Measurements from ENCODE around the gene REEP1.

The REEP1 gene

GRCh38 chr2:86199834-86200177, 137.6 kb downstream of the REEP1 start:
- no peaks in the 10 kb centered on the region for H3K36me3 ChIP-seq (ENCODE audit: insufficient read depth, low read length)
- H3K9me3 ChIP-seq (replicated peaks; ENCODE audit: low read length): no peaks in the 10 kb centered on the region
- H3K9ac ChIP-seq (ENCODE audit: low read depth, low read length): peak overlapping the region; percentile 93
- H3K4me3 ChIP-seq (ENCODE audit: low read length): peak overlapping the region; percentile 98
- H3K4me2 ChIP-seq (ENCODE audit: low read length): peak overlapping the region; percentile 84
- H3K27me3 ChIP-seq (ENCODE audit: control insufficient read depth, insufficient read depth, low read length): no peaks in the 10 kb centered on the region
- H3K4me1 ChIP-seq (ENCODE audit: control insufficient read depth, insufficient read depth, low read length): peaks cover 5% of the 10 kb centered on the region

- peak overlapping the region; percentile 88 for H3K4me2 ChIP-seq (ENCODE audit: low read length)
- H3K4me1 ChIP-seq (ENCODE audit: control insufficient read depth, insufficient read depth, low read length): peaks cover 16% of the 10 kb centered on the region
- H3K4me3 ChIP-seq (ENCODE audit: low read length): peak overlapping the region; percentile 91
- peak overlapping the region; percentile 98 for H3K9ac ChIP-seq (ENCODE audit: low read depth, low read length)
- no peaks in the 10 kb centered on the region for H3K9me3 ChIP-seq (replicated peaks; ENCODE audit: low read length)
- H3K36me3 ChIP-seq (ENCODE audit: insufficient read depth, low read length): no peaks in the 10 kb centered on the region
- no peaks in the 10 kb centered on the region for H3K27me3 ChIP-seq (ENCODE audit: control insufficient read depth, insufficient read depth, low read length)
Measured at GRCh38 chr2:86195808-86196387, 141.5 kb downstream of the REEP1 start.

GRCh38 chr2:86195055-86195807, 142.2 kb downstream of the REEP1 start, which contains the start of gene IMMT:
TSS of gene IMMT (minus strand) at chr2:86195462. CDS start at chr2:86195382, 80 bp downstream.
- peak within 1 kb of the TSS; percentile 98 for H3K9ac ChIP-seq (ENCODE audit: low read depth, low read length)
- peaks cover 13% of the 10 kb centered on the region for H3K4me1 ChIP-seq (ENCODE audit: control insufficient read depth, insufficient read depth, low read length)
- peak within 1 kb of the TSS; percentile 91 for H3K4me3 ChIP-seq (ENCODE audit: low read length)
- peaks cover 4% of the 10 kb centered on the region for H3K36me3 ChIP-seq (ENCODE audit: insufficient read depth, low read length)
- no peaks in the 10 kb centered on the region for H3K9me3 ChIP-seq (replicated peaks; ENCODE audit: low read length)
- no peaks in the 10 kb centered on the region for H3K27me3 ChIP-seq (ENCODE audit: control insufficient read depth, insufficient read depth, low read length)
- peak within 1 kb of the TSS; percentile 88 for H3K4me2 ChIP-seq (ENCODE audit: low read length)

- Histone ChIP-seq H3K9ac (ENCODE audit: low read depth, low read length) (peak overlapping the region; percentile 98), H3K4me1 (ENCODE audit: control insufficient read depth, insufficient read depth, low read length) (peaks cover 11% of the 10 kb centered on the region), H3K27me3 (ENCODE audit: control insufficient read depth, insufficient read depth, low read length) (no peaks in the 10 kb centered on the region), H3K36me3 (ENCODE audit: insufficient read depth, low read length) (peaks cover 9% of the 10 kb centered on the region), H3K4me2 (ENCODE audit: low read length) (peak overlapping the region; percentile 88), H3K9me3 (replicated peaks; ENCODE audit: low read length) (no peaks in the 10 kb centered on the region), H3K4me3 (ENCODE audit: low read length) (peak overlapping the region; percentile 91)
Measured at GRCh38 chr2:86194751-86195054, 142.7 kb downstream of the REEP1 start.

- no peaks in the 10 kb centered on the region for H3K9me3 ChIP-seq (replicated peaks; ENCODE audit: low read length)
Measured at GRCh38 chr2:86193901-86194567, 143.4 kb downstream of the REEP1 start.

GRCh38 chr2:86189782-86190416, 147.5 kb downstream of the REEP1 start:
- Histone ChIP-seq H3K4me2 (ENCODE audit: low read length) (no peak overlapping the region), H3K9ac (ENCODE audit: low read depth, low read length) (no peak overlapping the region), H3K36me3 (ENCODE audit: insufficient read depth, low read length) (peaks cover 21% of the 10 kb centered on the region), H3K4me1 (ENCODE audit: control insufficient read depth, insufficient read depth, low read length) (peaks cover 28% of the 10 kb centered on the region), H3K4me3 (ENCODE audit: low read length) (no peak overlapping the region), H3K27me3 (ENCODE audit: control insufficient read depth, insufficient read depth, low read length) (no peaks in the 10 kb centered on the region), H3K9me3 (replicated peaks; ENCODE audit: low read length) (no peaks in the 10 kb centered on the region)

More at GRCh38 chr2:86193901-86194567, 143.4 kb downstream of the REEP1 start:
- peak overlapping the region; percentile 88 for H3K4me2 ChIP-seq (ENCODE audit: low read length)
- H3K9ac ChIP-seq (ENCODE audit: low read depth, low read length): peak overlapping the region; percentile 98
- H3K27me3 ChIP-seq (ENCODE audit: control insufficient read depth, insufficient read depth, low read length): no peaks in the 10 kb centered on the region
- H3K4me3 ChIP-seq (ENCODE audit: low read length): peak overlapping the region; percentile 91
- peaks cover 11% of the 10 kb centered on the region for H3K4me1 ChIP-seq (ENCODE audit: control insufficient read depth, insufficient read depth, low read length)
- H3K36me3 ChIP-seq (ENCODE audit: insufficient read depth, low read length): peaks cover 12% of the 10 kb centered on the region

GRCh38 chr2:86186431-86186830, 151.0 kb downstream of the REEP1 start:
- Histone ChIP-seq H3K4me3 (ENCODE audit: low read length) (no peak overlapping the region), H3K36me3 (ENCODE audit: insufficient read depth, low read length) (peaks cover 21% of the 10 kb centered on the region), H3K4me2 (ENCODE audit: low read length) (no peak overlapping the region), H3K4me1 (ENCODE audit: control insufficient read depth, insufficient read depth, low read length) (peaks cover 25% of the 10 kb centered on the region), H3K9me3 (replicated peaks; ENCODE audit: low read length) (no peaks in the 10 kb centered on the region), H3K27me3 (ENCODE audit: control insufficient read depth, insufficient read depth, low read length) (no peaks in the 10 kb centered on the region), H3K9ac (ENCODE audit: low read depth, low read length) (no peak overlapping the region)

- Histone ChIP-seq H3K9me3 (replicated peaks; ENCODE audit: low read length) (no peaks in the 10 kb centered on the region), H3K4me1 (ENCODE audit: control insufficient read depth, insufficient read depth, low read length) (peaks cover 25% of the 10 kb centered on the region), H3K4me3 (ENCODE audit: low read length) (no peak overlapping the region), H3K9ac (ENCODE audit: low read depth, low read length) (no peak overlapping the region), H3K36me3 (ENCODE audit: insufficient read depth, low read length) (peaks cover 21% of the 10 kb centered on the region), H3K4me2 (ENCODE audit: low read length) (no peak overlapping the region), H3K27me3 (ENCODE audit: control insufficient read depth, insufficient read depth, low read length) (no peaks in the 10 kb centered on the region)
Measured at GRCh38 chr2:86185517-86186212, 151.8 kb downstream of the REEP1 start.

- peaks cover 33% of the 10 kb centered on the region for H3K36me3 ChIP-seq (ENCODE audit: insufficient read depth, low read length)
- H3K4me2 ChIP-seq (ENCODE audit: low read length): no peak overlapping the region
- H3K4me1 ChIP-seq (ENCODE audit: control insufficient read depth, insufficient read depth, low read length): no peaks in the 10 kb centered on the region
- H3K4me3 ChIP-seq (ENCODE audit: low read length): no peak overlapping the region
- no peak overlapping the region for H3K9ac ChIP-seq (ENCODE audit: low read depth, low read length)
- no peaks in the 10 kb centered on the region for H3K27me3 ChIP-seq (ENCODE audit: control insufficient read depth, insufficient read depth, low read length)
- no peaks in the 10 kb centered on the region for H3K9me3 ChIP-seq (replicated peaks; ENCODE audit: low read length)
Measured at GRCh38 chr2:86176597-86176996, 160.8 kb downstream of the REEP1 start.

GRCh38 chr2:86175828-86176227, 161.6 kb downstream of the REEP1 start:
- Histone ChIP-seq H3K36me3 (ENCODE audit: insufficient read depth, low read length) (peaks cover 39% of the 10 kb centered on the region), H3K27me3 (ENCODE audit: control insufficient read depth, insufficient read depth, low read length) (no peaks in the 10 kb centered on the region), H3K4me2 (ENCODE audit: low read length) (no peak overlapping the region), H3K9me3 (replicated peaks; ENCODE audit: low read length) (no peaks in the 10 kb centered on the region), H3K4me3 (ENCODE audit: low read length) (no peak overlapping the region), H3K4me1 (ENCODE audit: control insufficient read depth, insufficient read depth, low read length) (no peaks in the 10 kb centered on the region), H3K9ac (ENCODE audit: low read depth, low read length) (no peak overlapping the region)

GRCh38 chr2:86174445-86174844, 163.0 kb downstream of the REEP1 start:
- no peaks in the 10 kb centered on the region for H3K4me1 ChIP-seq (ENCODE audit: control insufficient read depth, insufficient read depth, low read length)
- H3K36me3 ChIP-seq (ENCODE audit: insufficient read depth, low read length): peaks cover 40% of the 10 kb centered on the region

More at GRCh38 chr2:86174445-86174844, 163.0 kb downstream of the REEP1 start:
- Histone ChIP-seq H3K9me3 (replicated peaks; ENCODE audit: low read length) (no peaks in the 10 kb centered on the region), H3K4me2 (ENCODE audit: low read length) (no peak overlapping the region), H3K4me3 (ENCODE audit: low read length) (no peak overlapping the region), H3K27me3 (ENCODE audit: control insufficient read depth, insufficient read depth, low read length) (no peaks in the 10 kb centered on the region), H3K9ac (ENCODE audit: low read depth, low read length) (no peak overlapping the region)
